ENCODE measurements around the gene CALHM3.

CALHM3 gene

DNA sequence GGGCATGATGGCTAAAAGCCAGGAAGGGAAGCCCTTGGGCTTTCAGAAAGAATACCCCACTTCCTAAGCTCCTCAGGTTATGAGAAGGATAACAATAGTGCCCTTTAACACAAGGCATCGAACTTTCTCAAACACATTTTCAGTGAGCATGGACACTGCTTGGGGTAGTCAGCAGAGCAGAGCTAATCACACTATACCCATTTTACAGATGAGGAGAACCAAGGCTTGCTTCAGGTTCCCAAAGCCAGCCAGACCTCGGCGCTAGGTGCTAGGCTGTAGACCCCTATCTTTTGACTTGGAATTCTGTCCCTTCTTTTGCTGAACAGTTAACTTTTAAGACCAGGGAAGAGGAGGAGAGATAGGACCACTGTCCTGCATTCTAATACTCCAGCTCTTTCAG, 16.3 kb upstream of the CALHM3 start:
- DNase-seq (ENCODE audit: low read depth): no peak
- H3K4me3 ChIP-seq (ENCODE audit: control insufficient read depth, low read depth, low read length): no peak overlapping the region
- TF ChIP-seq, protein P1, sequence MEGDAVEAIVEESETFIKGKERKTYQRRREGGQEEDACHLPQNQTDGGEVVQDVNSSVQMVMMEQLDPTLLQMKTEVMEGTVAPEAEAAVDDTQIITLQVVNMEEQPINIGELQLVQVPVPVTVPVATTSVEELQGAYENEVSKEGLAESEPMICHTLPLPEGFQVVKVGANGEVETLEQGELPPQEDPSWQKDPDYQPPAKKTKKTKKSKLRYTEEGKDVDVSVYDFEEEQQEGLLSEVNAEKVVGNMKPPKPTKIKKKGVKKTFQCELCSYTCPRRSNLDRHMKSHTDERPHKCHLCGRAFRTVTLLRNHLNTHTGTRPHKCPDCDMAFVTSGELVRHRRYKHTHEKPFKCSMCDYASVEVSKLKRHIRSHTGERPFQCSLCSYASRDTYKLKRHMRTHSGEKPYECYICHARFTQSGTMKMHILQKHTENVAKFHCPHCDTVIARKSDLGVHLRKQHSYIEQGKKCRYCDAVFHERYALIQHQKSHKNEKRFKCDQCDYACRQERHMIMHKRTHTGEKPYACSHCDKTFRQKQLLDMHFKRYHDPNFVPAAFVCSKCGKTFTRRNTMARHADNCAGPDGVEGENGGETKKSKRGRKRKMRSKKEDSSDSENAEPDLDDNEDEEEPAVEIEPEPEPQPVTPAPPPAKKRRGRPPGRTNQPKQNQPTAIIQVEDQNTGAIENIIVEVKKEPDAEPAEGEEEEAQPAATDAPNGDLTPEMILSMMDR (IDR thresholded peaks at IDR 0.05; ENCODE audit: control insufficient read depth, insufficient read depth, low read depth, low read length, missing control alignments): no peak

DNA sequence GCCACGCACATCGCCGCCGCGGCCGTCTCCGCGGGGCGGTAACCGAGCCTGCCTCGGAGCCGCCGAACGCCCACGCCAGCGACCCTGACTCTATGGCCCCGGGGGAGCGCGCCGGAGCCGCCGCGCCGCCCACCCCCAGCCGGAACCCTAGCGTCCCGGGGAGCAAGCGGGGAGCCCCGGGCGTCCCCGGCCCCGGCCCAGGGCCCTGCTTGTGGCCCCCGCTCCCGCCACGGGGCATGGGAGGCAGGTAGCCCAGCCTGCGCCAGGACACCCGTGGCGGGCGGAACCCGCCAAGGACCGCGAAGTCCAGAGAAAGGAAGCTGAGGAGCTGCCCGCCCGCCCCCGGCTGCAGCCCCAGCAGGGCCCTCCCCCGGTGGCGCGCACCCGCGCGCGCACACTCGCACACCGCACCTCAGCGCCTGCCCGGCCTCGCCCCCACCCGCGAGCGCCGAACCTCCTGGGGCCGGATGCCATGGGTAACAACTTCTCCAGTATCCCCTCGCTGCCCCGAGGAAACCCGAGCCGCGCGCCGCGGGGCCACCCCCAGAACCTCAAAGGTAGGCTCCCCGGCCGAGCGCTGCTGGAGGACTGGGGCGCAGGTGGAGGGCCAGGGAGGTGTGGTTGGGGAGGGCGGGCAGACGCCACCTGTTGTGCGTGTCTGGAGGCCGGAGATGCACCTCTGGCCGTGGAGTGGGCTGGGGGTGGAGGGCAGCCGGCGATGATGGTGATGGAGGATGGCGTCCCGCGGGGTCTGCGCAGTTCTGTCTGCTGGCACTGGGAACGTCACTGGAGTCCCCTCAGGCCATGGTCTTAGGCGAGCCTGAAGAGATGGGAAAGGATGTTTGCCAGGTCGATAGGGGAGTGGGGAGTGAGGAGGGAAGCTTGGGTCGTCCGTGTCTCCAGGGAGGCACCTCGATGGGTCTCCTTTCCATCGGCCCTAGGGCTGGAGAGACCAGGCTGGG, 15.2 kb upstream of the CALHM3 start:
- TF ChIP-seq, protein P1 (IDR thresholded peaks at IDR 0.05; ENCODE audit: control insufficient read depth, insufficient read depth, low read depth, low read length, missing control alignments): no peak
- H3K4me3 ChIP-seq (ENCODE audit: control insufficient read depth, low read depth, low read length): peak overlapping the region; percentile 26
- no peak for DNase-seq (ENCODE audit: low read depth)

DNA sequence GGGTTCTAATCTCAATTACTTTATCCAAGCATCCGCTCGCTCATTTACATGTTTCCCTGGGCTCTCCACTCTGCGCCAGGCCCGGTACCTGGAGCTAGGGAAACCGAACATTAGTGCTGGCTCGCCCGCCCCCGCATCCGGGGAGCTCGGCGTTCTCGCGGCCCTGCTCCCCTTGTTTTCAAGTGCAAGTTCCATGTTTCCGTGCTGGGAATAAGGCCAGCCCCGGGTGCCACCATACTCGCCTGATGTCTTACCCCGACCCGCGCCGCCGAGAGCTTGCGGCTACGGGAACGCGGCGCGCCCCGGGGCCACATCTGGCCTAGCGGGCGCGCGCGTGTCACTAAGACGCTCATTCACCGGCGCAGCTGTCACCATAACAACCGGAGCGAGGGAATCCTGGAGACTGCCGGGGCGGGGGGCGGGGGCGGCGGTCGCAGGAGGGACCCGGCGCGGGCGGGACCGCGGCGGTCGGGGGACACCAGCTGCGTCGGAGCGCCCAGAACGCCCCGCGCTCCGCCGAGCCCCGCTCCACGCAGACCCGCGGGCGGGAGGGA, 14.4 kb upstream of the CALHM3 start, which contains the start of gene NEURL1:
TSS of gene NEURL1 (plus strand) at position 344 of the 554 bp plus-strand sequence. CDS start 683 bp downstream, outside the sequence.
- H3K4me3 ChIP-seq (ENCODE audit: control insufficient read depth, low read depth, low read length): peak within 1 kb of the TSS; percentile 26
- DNase-seq (ENCODE audit: low read depth): no peak

DNA sequence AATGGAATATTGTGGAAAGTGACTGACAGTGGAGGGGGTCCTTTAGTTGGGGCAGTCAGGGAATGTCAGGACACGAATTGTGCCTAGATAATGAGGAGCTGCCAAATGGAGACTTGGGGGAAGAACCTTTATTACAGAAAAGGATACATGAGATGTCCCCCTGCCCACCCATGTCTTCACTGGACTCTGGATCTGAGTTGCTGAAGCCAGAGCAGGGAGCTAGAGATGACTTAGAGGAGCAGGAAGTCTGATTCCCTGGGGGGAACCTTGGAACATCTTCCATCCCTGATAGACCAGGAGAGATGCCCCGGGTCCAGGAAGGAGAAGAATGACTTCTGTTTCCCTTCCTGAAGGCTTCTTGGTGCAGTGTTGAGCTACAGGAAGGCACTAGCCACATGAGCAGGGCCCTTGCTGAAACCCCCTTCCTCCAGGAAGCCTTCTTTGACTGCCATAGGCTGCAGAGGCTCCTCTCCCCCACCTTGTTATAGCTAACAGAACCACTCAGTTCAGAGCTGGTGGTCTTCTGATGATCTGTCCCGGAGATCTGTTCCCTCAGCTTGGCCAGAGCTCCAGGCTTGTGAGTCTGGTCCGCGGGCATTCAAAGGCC, 13.7 kb upstream of the CALHM3 start:
- H3K4me3 ChIP-seq (ENCODE audit: control insufficient read depth, low read depth, low read length): no peak overlapping the region
- no peak for DNase-seq (ENCODE audit: low read depth)
- TF ChIP-seq, protein P1 (IDR thresholded peaks at IDR 0.05; ENCODE audit: control insufficient read depth, insufficient read depth, low read depth, low read length, missing control alignments): no peak

More for the DNA sequence above, 14.4 kb upstream of the CALHM3 start, which contains the start of gene NEURL1:
- TF ChIP-seq, protein P1 (IDR thresholded peaks at IDR 0.05; ENCODE audit: control insufficient read depth, insufficient read depth, low read depth, low read length, missing control alignments): no peak

DNA sequence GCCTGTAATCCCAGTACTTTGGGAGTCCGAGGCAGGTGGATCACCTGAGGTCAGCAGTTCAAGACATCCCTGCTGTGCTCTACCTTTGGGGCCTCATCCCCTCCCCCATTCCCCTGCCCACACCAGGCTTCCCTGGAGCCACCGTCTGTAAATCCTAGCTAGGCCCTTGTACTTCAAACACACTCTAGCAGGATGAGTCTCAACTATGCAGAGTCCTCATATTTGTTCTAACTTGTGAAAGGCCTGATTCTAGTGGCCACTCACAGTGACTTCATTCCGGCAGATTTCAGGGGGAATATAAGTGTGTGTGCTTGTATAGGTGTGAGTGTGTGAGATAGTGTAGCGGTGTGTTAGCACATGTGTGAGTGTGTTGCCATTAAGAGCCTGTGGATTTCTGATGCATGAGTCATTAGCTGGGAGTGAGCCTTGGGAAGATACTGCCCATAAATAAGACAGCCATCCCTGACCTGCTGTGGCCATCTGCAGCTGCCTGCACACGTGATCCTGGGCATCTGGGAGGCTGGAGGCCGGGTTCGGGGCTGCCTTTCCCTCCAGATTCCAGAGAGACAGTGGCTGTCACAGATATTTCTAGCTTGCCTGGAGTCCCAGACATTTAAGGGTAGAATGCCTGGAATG, 12.8 kb upstream of the CALHM3 start:
- DNase-seq (ENCODE audit: low read depth): peak; percentile 91
- H3K4me3 ChIP-seq (ENCODE audit: control insufficient read depth, low read depth, low read length): no peak overlapping the region
- TF ChIP-seq, protein P1 (IDR thresholded peaks at IDR 0.05; ENCODE audit: control insufficient read depth, insufficient read depth, low read depth, low read length, missing control alignments): no peak

DNA sequence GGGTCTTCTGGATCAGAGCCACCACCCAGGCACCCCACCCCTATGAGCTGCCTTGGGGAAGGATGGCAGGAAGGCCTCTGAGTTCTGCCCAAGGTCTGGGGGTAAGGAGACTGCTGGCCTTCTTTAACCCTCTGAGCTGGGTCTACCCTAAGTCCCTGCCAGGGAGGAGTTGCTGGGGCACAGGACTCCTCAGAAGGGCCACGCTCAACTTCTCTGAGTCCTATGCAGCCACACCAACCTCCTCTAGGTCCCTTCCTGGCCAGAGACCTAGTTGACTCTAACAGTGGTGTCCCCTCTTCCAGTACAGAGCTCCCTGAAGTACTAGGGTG, 11.9 kb upstream of the CALHM3 start:
- no peak for DNase-seq (ENCODE audit: low read depth)
- no peak overlapping the region for H3K4me3 ChIP-seq (ENCODE audit: control insufficient read depth, low read depth, low read length)
- TF ChIP-seq, protein P1 (IDR thresholded peaks at IDR 0.05; ENCODE audit: control insufficient read depth, insufficient read depth, low read depth, low read length, missing control alignments): no peak

Measured in AG09309 (cell line).